C1 segment of cervical spinal cord (tissue), 14 donors: ENCODE data around the gene GOLGA8N.
"Not testable (repeated sequence)": the region's sequence is repeated elsewhere in the genome, so short reads cannot be mapped to it uniquely, and the experiment has no call there.

Experiments
- DNase-seq, 14 donors: peaks; one replicate each; lab custom pipeline; 2025; lab: John Stamatoyannopoulos, UW

The GOLGA8N gene

DNA sequence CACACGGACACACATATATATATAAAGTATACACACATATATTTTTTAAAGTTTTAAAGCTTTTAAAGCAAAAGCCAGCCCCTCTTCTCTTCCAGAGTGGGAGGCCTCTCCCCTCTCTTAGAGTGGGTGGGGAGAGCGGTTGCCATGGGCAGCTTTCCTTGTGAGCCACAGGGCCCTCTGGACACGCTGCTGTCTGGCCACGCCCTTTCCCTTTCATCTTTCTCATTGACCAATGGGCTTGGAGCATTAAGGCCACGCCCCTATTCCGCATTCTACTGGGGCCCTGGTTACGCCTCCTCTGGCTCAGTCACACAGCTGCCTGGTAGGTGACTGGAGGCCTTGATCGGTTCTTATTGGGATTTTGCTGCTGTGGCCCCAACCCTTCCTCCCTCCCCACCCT lies at the start of gene GOLGA8N:
GOLGA8N (plus strand) TSS at position 306 of the 400 bp plus-strand sequence.
- DNase-seq, result not testable (repeated sequence)

DNA sequence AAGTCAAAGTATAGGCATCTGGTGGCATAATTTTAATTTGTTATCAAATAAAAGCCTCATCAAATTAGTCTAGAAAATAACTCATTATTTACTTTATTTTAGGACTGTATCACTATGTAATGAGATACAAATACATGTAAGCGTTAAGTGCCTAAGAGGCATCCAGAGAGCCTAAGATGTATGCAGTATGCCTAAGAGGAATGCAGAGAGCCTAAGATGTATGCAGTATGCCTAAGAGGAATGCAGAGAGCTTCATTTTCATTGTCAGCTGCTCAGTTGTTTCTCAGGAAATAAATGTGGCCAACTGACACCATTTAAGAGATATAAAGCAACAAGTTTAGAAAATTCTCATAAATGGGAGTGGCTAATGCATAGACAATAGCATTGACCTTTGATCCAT lies 49.8 kb upstream of the GOLGA8N start:
- DNase-seq, result not testable (repeated sequence)

DNA sequence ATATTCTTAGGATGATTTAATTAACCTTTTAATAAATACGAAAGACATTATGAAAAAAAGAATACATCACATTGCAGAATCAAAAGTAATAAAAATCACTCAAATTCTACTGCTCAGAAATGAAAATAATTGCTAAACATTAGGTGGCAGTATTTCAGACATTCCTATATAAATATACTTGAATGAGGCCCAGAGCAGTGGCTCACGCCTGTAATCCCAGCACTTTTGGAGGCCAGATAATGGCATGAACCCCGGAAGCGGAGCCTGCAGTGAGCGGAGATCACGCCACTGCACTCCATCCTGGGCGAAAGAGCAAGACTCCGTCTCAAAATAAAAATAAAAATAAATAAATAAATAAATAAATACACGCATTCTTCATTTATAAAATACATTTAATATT lies 48.1 kb upstream of the GOLGA8N start:
- DNase-seq, result not testable (repeated sequence)

DNA sequence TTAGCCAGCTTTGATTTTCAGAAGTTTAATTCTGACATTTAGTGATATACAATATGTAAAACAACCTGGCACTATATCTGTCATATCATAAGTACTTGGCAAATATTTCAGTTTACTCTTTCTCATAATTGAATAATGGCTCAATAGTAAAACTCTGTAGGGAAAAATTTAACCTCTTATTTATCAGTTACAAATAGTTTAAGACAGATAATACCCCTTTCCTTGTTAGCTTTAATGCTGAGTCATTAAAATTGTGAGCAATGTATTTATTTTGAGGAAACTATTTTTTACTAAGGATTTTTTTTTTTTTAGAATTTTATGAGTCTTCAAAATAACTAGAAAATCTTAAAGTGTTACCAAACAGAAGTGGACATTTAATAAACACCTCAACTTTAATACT lies 38.7 kb upstream of the GOLGA8N start:
- DNase-seq, result not testable (repeated sequence)

DNA sequence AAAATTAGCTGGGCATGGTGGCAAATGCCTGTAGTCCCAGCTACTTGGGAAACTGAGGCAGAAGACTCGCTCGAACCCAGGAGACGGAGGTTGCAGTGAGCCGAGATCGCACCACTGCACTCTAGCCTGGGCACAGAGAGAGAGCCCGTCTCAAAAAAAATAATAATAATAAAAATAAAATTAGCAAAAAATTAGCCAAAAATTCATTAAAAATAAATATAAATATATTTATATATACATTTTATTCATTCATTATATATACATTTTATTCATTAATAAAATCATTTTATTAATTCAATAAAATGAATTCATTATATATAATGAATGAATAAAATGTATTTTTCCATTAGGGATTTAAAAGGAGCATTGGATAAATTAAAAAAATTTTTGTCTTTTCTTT lies 31.1 kb upstream of the GOLGA8N start:
- not testable (repeated sequence) for DNase-seq

DNA sequence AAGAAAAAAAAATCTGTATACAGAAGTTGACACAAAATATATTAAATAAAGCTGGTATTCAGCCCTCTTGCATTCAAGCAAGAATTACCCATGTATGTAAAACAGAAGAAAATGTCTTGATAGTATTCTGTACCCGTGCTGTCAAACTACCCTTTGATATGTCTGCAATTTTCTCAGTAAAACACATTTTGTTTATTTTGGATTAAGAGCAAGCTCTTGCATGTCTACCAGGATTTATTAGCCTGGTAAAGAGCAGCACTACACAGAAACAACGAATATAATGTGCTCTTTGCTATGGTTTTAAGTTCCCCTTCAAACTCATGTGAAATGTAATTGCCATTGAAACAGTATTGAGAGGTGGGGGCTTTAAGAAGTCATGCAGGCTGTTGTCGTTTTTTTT lies 24.3 kb upstream of the GOLGA8N start:
- DNase-seq, result not testable (repeated sequence)

DNA sequence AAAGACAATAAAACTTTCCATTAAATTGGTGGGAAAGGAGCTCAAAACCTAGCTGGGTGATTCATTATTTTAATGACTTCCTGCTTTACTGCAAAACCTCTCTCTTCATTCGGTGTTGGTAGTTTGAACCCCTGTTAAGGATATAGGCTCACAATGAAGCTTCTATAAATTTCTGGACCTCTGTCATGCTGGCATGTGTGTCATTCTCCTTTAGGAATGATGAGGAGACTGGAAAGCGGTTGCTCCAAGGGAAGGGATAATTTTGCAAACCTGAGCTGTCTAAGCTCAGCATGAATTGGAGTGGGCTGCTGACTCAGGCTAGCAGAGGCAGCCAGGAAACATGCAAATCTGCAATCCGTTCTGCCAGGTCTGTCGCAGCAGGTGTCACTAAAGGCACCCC lies 14.8 kb upstream of the GOLGA8N start:
- DNase-seq, result not testable (repeated sequence)

DNA sequence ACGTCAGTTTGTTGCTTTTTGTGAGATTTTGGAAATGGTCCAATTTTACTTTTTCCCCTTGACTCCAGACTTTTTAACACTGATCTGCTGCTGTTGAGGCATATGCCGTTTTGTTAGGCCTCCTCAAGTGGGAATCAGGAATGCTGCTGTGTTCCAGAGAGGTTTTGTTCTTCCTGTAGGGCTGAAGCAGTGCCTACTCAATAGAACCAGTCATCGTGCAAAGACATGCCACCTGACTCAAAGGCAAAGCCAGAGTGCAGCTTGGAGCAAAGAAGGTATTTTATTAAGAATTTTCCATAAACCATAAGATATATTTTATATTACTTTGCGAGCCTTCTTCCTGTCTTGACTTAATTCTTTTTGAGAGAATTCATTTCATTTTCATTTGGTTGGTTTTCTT lies 7.4 kb upstream of the GOLGA8N start:
- not testable (repeated sequence) for DNase-seq

DNA sequence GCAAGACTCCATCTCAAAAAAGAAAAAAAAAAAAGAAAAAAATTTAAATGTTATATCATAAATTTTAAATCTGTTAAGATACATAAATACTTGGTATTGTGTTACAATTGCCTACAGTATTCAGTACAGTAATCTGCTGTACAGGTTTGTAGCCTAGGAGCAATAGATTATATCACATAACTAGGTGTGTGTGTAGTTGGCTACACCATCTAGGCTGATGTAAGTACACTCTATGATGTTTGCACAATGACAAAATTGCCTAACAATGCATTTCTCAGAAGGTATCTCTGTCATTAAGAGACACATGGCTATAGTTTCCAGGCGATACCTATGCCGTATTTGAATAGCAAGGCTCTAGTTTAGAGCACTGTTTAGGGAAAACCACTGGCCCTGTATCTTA lies 16.3 kb downstream of the GOLGA8N start:
- not testable (repeated sequence) for DNase-seq

DNA sequence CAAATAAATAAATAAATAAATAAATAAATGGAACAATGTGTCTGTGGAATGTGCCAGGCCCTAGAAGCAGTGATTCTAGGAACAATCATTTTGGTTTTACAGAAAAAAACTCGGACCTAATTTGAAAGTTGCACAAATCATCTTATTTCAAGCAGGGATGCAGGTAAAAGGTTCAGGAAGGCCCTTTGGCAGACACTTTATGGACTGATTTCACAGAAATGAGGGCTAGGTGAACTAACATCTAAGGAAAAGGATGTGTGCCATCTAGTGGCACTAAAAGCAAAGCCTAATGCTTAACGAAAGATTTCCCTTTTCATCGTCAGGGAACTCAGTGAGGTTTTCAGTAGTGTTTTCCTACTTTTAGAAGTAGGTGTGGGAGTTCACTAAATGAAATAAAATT lies 17.5 kb downstream of the GOLGA8N start:
- not testable (repeated sequence) for DNase-seq

DNA sequence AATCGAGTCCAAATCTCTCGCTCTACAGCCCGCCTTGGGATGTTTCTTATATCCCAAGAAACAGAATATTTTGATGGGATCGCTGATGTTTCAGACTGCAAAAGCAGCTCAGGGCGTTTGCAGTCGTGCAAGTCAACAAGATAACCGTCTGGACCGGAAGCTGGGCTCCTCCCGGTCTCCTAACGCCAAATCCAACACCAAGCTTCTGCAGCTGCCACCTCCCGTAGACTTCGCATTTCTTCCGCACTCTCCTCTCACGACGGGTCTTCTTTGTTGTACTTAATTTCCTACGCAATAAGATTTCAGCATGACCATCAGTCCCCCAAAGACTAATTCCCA lies 21.4 kb downstream of the GOLGA8N start:
- DNase-seq, result not testable (repeated sequence)

DNA sequence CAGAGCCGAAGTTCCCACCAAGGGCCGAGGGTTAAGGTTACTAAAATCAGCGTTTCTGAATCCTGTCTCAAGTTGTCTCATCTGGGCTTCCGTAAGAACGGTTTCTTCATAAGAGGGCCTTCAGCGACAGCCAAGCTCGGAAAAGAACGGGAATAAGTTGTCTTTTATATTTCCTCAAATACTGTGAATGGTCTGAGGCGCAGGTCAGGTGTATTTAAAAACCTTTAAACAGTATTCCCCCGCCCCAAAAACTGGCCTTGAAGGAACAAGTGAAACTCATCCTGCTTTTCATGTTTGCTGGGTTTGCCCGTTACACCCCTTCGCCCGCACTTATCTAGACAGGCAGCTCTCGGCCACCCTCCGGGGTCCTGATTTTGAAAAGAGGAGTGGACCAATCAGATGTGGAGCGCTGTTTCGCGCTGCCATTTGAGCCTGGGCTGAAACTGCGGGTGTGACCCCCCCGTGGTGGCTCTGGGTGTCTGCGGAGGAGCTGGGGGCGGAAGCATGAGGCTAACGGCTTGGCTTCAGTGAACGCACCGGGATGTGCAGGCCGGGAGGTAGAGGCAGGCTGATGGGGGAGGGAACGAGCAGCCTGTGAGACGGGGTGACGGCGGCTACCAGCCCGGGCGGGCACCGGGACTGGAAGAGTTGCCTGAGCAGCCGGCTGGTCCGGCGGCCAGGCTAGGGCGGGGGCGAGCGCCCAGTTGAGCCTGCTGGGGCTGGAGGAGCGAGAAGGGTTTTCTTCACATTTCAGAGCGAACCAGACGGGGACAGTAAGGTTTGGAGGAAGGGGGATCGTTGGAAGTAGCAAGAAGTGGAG lies 22.0 kb downstream of the GOLGA8N start, which contains the start of gene ARHGAP11A:
ARHGAP11A (plus strand) TSS at position 454 of the 820 bp plus-strand sequence. CDS start 708 bp downstream, outside the sequence.
- not testable (repeated sequence) for DNase-seq

DNA sequence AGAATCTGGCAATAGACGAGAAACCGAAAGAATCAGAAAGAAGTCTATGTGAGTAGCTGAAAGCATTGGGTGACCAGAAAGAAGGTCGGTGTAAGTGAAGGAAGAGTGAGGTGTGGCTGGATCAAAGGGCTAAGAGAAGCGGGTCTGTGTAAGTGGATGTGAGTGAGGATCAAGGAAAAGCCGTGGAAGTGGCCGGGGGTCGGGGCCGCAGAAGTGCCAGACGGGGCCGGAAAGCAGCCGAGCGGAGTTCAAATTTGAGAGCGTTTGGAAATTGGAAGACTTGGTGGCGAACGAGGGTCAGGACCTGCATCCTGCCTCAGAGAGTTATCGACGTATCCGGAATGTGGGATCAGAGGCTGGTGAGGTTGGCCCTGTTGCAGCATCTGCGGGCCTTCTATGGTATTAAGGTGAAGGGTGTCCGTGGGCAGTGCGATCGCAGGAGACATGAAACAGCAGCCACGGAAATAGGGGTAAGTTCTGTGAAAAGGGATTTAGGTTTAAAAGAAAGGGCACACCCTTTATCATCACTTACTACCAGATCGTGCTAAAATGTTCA lies 22.7 kb downstream of the GOLGA8N start:
- DNase-seq, result not testable (repeated sequence)

DNA sequence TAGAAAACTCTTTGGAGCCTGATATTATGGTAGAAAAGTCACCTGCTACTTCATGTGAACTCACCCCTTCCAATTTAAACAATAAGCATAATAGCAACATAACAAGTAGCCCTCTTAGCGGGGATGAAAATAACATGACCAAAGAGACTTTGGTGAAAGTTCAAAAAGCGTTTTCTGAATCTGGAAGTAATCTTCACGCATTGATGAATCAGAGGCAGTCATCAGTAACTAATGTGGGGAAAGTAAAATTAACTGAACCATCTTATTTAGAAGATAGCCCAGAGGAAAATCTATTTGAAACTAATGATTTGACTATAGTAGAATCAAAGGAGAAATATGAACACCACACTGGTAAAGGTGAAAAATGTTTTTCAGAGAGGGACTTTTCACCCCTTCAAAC lies 43.2 kb downstream of the GOLGA8N start:
- no peak for DNase-seq

DNA sequence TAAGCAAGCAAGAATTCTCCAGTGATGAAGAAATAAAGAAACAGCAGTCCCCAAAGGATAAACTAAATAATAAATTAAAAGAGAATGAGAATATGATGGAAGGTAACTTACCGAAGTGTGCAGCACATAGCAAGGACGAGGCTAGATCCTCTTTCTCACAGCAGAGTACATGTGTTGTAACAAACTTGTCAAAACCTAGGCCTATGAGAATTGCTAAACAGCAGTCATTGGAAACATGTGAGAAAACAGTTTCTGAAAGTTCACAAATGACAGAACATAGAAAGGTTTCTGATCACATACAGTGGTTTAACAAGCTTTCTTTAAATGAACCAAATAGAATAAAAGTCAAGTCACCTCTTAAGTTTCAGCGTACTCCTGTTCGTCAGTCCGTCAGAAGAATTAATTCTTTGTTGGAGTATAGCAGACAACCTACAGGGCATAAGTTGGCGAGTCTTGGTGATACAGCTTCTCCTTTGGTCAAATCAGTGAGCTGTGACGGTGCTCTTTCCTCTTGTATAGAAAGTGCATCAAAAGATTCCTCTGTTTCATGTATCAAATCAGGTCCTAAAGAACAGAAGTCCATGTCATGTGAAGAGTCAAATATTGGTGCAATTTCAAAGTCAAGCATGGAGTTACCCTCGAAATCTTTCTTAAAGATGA lies 43.8 kb downstream of the GOLGA8N start:
- no peak for DNase-seq

DNA sequence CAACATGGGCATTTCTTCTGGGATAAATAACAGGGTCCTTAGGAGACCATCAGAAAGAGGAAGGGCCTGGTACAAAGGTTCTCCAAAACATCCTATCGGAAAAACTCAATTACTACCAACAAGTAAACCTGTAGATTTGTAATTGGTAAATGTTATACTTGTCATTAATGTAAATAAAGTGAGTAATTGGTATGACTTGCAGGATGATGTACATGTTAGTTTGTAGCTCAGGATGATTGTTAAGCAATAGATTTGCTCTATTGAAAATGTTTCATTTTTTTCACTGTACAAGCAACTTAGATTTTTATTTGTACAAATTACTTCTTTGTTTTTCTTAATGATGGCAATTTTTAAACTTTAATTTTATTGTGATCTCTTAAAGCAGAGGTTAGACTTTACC lies 44.4 kb downstream of the GOLGA8N start:
- no peak for DNase-seq

DNA sequence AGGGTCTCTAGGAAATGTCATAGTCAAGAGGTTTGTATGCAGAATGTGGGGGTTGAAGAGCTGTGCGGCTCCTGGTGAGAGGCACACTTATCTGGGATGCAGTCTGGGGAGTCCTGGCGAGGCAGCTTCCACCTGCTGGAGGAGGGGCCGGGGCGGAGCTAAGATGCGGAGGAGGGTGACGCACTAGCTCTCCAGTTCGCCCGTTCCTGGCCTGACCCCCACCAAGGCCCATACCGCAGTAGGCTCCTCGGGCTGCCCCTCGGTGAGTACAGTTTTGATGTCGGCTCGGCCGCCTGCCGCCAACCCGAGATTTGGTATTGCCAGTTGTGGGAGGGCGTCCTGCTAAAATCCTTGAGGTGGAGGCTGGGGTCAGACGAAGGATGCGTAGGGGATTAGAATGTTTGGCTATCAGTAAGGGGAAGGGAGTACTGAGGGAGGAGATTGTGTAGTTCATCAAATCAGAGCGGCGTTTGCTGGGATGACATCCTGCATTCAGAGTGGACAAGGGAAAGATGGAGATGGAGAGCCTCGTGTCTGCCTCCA lies 48.3 kb downstream of the GOLGA8N start, which contains the start of gene SCG5:
SCG5 (plus strand) TSS at position 194 of the 543 bp plus-strand sequence. CDS start 1,883 bp downstream, outside the sequence.
- peak in 12 of 14 donors; percentile 17 to 91 (median 55) for DNase-seq

DNA sequence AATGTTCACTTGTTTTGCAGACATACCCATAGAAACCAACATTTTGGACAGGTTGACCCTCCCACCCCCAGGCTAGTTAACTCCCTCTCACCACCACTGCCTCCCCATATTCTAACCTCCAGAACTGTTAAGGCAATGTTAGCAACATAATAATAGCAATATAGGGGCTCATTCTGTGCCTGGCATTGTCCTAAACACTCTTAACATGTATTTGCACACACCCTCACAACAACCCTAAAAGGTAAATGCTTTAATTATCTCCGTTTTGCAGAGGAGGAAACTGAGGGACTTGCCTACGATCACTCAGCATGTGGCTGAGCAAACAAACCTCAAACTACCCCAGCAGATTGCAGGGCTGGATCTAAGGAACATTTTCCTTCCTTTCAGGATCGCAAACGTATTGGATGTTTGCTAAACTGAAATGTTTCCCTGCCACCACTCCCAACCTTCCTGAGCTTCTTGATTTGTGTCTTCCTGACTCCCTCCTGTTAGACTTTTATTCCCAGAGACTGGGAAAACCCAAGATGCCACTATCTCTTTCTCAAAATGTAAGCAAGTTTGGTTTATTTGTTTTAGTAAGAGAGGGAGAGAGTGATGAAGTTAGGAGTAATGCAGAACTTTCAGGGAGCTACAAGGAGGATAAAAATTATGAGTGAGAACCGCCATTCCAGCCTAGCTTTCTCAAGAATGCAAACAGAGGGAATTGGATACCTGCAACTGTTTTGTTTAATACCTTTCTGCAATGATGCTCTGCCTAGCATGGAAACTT lies 49.6 kb downstream of the GOLGA8N start:
- DNase-seq, result no peak

DNA sequence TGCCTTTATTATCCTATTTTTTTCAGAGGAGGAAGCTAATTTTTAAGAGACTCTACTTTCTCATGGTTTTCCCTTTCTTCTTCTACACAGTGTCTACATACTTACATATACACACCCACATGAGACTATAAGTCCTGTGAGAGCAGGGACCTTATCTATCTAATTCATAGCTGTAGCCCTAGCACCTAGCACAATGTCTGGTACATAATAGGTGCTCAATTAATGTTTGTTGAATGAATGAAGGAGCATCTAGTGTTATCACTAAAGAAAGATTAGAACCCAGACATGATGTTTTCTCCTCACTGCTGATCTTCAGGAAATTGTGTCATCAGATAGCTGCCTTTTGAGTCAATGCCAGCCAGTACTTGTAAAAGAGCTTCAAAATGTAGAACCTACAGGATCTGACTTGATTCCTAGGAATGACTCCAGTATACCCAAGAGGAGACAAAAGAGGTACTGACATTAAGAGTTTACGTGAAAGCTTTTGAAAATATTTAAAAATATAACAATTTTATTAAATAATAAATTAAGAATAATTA lies 50.7 kb downstream of the GOLGA8N start:
- no peak for DNase-seq

DNA sequence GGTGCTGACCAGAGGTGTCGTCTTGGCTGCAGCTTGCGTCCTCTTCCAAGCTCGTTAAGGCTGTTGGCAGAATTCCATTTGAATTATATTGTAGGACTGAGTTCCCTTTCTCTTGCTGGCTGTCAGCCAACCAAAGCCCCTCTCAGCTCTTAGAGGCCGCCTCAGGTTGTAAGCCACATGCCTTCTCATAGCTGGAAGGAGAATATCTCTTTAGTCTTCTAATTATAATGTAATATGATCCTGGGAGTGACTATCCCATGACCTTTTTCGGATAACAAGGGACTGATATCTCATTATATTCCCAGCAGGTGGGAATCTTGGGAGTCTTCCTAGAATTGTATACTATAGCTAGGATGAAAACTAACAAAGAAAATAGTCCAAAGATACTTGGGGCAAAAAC lies 53.0 kb downstream of the GOLGA8N start:
- DNase-seq, result no peak

DNA sequence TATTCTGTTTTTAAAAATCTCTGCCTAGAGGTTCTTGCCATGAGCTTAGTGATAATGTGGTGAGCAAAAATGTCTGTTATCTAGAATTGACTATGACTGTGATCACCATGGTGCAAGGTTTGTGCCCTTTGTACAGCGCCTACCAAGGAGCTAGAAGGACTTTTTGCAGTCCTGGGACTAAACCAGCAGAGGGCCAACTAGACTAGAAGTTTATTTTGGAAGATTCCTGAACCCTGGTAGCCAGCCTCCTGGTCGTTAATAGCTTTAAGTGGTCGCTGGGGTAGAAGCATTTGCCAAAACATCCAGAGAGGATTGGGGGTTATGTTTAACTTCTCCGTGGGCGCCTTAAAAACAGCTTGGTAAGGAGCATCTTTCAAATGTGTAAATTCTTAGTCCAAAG lies 56.1 kb downstream of the GOLGA8N start:
- DNase-seq, result no peak
